Neural crest cell (in vitro differentiated cells): Measurements from ENCODE around the gene USP30. TPM values are rescaled to one million over a fixed set of nuclear protein-coding genes. Genes with fewer than 3 reads are reported as not detected.

Source experiments
- DNase-seq: peaks from one replicate; pipeline ENCODE4 v3.0.0; 2021; ENCODE audit warnings: low read depth, mixed read lengths, low spot score
- H3K27ac Mint-ChIP-seq: one replicate; pipeline ENCODE4 v1.8.0; 2021; ENCODE audit warnings: mild to moderate bottlenecking, mixed read lengths; ENCODE audit not compliant: unreplicated experiment
- H3K27me3 Mint-ChIP-seq: 2 replicates; pipeline ENCODE4 v1.8.0; 2021; ENCODE audit warnings: low read depth, mild to moderate bottlenecking, mixed read lengths
- H3K36me3 Mint-ChIP-seq: 2 replicates; pipeline ENCODE4 v1.8.0; 2021; ENCODE audit warnings: low read depth, mild to moderate bottlenecking, mixed read lengths
- H3K4me1 Mint-ChIP-seq: 2 replicates; pipeline ENCODE4 v1.8.0; 2021; ENCODE audit warnings: mixed read lengths
- H3K4me3 Mint-ChIP-seq: one replicate; pipeline ENCODE4 v1.8.0; 2021; ENCODE audit warnings: mild to moderate bottlenecking, mixed read lengths
- H3K9me3 Mint-ChIP-seq: 2 replicates; pipeline ENCODE4 v1.8.0; 2021; ENCODE audit warnings: mixed read lengths
- CTCF ChIP-seq: fragments of 200-600 bp; sonication (generic); conservative IDR thresholded peaks from 2 replicates; pipeline ENCODE4 v1.5.0; 2021; ENCODE audit warnings: antibody characterized with exemption, mild to moderate bottlenecking
- total RNA-seq: library from RNA; stranded (reverse); gene quantifications from 2 replicates; pipeline ENCODE4 v1.2.1, GENCODE V29; 2021

Gene USP30
- total RNA-seq, 1 donor from 2014 or later: 20.9 TPM

- Mint-ChIP-seq H3K4me1 (no peaks in the 10 kb centered on the region), H3K4me3 (no peak overlapping the region), H3K27ac (no peak overlapping the region), H3K27me3 (no peaks in the 10 kb centered on the region), H3K36me3 (no peaks in the 10 kb centered on the region), H3K9me3 (peaks cover 2% of the 10 kb centered on the region)
- no peak for DNase-seq
- TF ChIP-seq CTCF: no peak
Observed at GRCh38 chr12:109131154-109132050, 79.0 kb downstream of the USP30 start.

GRCh38 chr12:109134186-109134917, 82.0 kb downstream of the USP30 start:
- Mint-ChIP-seq H3K9me3 (peaks cover 5% of the 10 kb centered on the region), H3K4me3 (no peak overlapping the region), H3K4me1 (no peaks in the 10 kb centered on the region), H3K36me3 (peaks cover 2% of the 10 kb centered on the region), H3K27ac (no peak overlapping the region), H3K27me3 (no peaks in the 10 kb centered on the region)
- TF ChIP-seq CTCF: peak; percentile 53
- peak; percentile 14 for DNase-seq

GRCh38 chr12:109137055-109137454, 84.7 kb downstream of the USP30 start:
- Mint-ChIP-seq H3K27me3 (no peaks in the 10 kb centered on the region), H3K27ac (no peak overlapping the region), H3K9me3 (peaks cover 5% of the 10 kb centered on the region), H3K36me3 (peaks cover 2% of the 10 kb centered on the region), H3K4me3 (no peak overlapping the region), H3K4me1 (no peaks in the 10 kb centered on the region)
- TF ChIP-seq CTCF: no peak
- no peak for DNase-seq

Other genes starting within 250 kb of the USP30 start
- gene SSH1, start 195.0 kb upstream of the USP30 start, total RNA-seq: 32.9 and 34.3 TPM in 2 replicates
- not detected in 2 replicates for gene DAO, start 172.5 kb upstream of the USP30 start, total RNA-seq
- gene SVOP, start 31.5 kb upstream of the USP30 start, total RNA-seq: 1.9 and 2.2 TPM in 2 replicates
- 33.1 and 36.2 TPM in 2 replicates for gene ALKBH2, start 40.9 kb downstream of the USP30 start, total RNA-seq
- gene UNG, start 45.0 kb downstream of the USP30 start, total RNA-seq: 77.6 and 78.7 TPM in 2 replicates
- gene ACACB, start 64.0 kb downstream of the USP30 start, total RNA-seq: 15.9 and 16.8 TPM in 2 replicates